22Rv1 (cell line): ENCODE results near the gene BPIFB2.
"Not testable (repeated sequence)": the region's sequence is repeated elsewhere in the genome, so short reads cannot be mapped to it uniquely, and the experiment has no call there.

Experiments used
- H3K27ac ChIP-seq: fragments of 450-650 bp; 2 replicates; pipeline ENCODE4 v1.5.1; 2017
- ZFX ChIP-seq: fragments of 450-650 bp; IDR thresholded peaks from 2 replicates; pipeline ENCODE4 v1.6.1; 2017; ENCODE audit warnings: antibody characterized with exemption, borderline replicate concordance
- TF ChIP-seq, protein P1 (sequence below): fragments of 450-650 bp; IDR thresholded peaks from 2 replicates; pipeline ENCODE4 v1.5.1; 2017; ENCODE audit warnings: mild to moderate bottlenecking

The BPIFB2 gene

DNA sequence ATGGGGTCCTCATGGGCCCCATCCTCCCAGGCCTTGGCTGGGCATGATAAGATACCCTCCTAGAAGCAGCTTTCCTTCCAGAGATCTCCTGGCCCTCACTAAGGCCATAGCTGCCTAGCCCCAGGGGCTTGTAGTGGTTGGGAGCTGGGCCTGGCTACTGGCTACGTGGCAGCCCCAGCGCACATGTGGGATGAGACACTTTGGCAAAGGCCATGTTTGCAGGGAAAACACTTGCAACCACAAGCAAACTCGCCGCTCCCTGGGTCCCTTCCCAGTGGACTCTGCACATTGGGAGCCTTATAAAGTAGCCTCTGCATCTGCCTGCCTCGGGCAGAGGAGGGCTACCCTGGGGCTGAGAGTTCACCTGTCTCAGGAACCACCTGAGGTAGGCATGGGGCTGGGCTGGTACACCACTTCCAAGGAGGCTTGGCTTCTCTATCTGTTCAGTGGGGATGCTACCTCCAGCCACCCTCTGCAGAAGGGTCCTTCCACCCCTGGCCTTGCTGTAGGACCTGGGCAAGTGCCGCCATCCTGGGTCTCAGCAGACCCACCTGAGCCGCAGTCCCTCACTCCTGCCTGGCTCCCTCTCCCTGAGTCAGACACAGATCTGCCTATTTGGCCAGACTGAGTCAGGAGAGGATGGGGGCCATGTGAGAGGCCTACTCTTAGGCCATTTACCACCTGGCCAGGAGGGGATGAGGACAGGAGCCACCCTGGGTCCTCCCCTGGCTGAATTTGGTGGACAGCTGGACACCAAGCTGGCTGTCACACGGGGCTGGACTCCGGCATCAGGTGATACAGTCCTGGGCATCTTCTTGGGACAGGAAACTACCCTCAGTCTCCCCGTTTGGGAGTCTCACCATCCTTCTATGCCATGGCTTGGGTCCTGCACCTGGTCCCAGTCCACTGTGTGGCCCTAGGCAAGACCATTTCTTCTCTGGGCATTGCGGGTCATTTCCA, at the start of gene BPIFB2:
Gene BPIFB2, plus strand, starts transcription at position 329 of the 960 bp plus-strand sequence. CDS start 871 bp downstream, outside the sequence.
- H3K27ac ChIP-seq: no peak within 1 kb of the TSS
- TF ChIP-seq, protein P1, sequence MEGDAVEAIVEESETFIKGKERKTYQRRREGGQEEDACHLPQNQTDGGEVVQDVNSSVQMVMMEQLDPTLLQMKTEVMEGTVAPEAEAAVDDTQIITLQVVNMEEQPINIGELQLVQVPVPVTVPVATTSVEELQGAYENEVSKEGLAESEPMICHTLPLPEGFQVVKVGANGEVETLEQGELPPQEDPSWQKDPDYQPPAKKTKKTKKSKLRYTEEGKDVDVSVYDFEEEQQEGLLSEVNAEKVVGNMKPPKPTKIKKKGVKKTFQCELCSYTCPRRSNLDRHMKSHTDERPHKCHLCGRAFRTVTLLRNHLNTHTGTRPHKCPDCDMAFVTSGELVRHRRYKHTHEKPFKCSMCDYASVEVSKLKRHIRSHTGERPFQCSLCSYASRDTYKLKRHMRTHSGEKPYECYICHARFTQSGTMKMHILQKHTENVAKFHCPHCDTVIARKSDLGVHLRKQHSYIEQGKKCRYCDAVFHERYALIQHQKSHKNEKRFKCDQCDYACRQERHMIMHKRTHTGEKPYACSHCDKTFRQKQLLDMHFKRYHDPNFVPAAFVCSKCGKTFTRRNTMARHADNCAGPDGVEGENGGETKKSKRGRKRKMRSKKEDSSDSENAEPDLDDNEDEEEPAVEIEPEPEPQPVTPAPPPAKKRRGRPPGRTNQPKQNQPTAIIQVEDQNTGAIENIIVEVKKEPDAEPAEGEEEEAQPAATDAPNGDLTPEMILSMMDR: no peak
- no peak for TF ChIP-seq ZFX

DNA sequence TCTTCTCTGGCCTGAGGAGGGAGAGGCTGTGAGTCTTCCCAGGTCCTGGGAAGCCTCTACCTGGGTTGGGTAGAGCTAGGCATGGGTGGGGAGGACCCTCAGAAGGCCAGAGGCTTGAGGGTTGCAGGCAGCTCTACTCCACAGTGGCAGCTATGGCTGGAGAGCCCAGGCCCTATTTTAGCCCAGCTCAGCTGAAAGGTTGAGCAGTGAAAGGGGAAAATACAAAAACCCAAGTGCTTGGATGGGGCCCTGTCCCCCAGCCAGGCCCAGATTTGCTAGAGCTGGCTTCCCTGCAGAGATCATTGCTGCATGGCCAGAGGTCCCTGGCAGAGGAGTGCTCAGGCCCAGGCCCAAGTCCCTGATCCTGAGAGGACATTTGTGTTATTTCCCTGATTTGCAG, 48.9 kb upstream of the BPIFB2 start:
- H3K27ac ChIP-seq: no peak overlapping the region
- no peak for TF ChIP-seq ZFX
- TF ChIP-seq, protein P1: no peak

- H3K27ac ChIP-seq: no peak overlapping the region
- TF ChIP-seq, protein P1: no peak
- no peak for TF ChIP-seq ZFX
These were observed 47.9 kb upstream of the BPIFB2 start for GRCh38 chr20:32959351-32960221.

DNA sequence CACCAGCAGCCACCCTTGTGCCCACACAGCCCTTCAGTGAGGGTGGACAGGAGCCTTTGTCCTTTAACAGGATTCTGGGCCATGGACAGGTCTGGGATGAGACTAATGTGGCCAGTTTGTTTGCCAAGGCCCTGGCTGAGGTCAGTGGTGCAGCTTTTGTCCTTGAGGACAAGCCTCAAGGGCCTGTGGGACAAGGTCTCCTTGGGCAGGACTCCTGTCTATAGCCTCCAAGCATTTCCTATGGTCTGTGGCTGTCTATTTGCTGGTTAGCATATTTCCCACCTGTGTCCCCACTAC, 47.3 kb upstream of the BPIFB2 start:
- H3K27ac ChIP-seq: no peak overlapping the region
- TF ChIP-seq, protein P1: no peak
- no peak for TF ChIP-seq ZFX

- H3K27ac ChIP-seq: no peak overlapping the region
- TF ChIP-seq, protein P1: no peak
- no peak for TF ChIP-seq ZFX
These were observed 46.4 kb upstream of the BPIFB2 start for GRCh38 chr20:32960849-32961731.

GRCh38 chr20:32962053-32962452, 45.5 kb upstream of the BPIFB2 start:
- H3K27ac ChIP-seq: no peak overlapping the region
- no peak for TF ChIP-seq ZFX
- TF ChIP-seq, protein P1: no peak

- H3K27ac ChIP-seq: not testable (repeated sequence)
These were observed 44.9 kb upstream of the BPIFB2 start for GRCh38 chr20:32962646-32963045.
